ENCODE data around the gene FXYD1. TPM values are rescaled to one million over a fixed set of nuclear protein-coding genes. Genes with fewer than 3 reads are reported as not detected.

The FXYD1 gene
- total and polyA plus RNA-seq, 4 donors: 18.7 to 146 (median 71.5) TPM

- no peak for TF ChIP-seq ZBTB33 (IDR thresholded peaks at IDR 0.05)
- TF ChIP-seq JUND (IDR thresholded peaks at IDR 0.05): no peak
- TF ChIP-seq NR2F2 (IDR thresholded peaks at IDR 0.05): no peak
- no peak for TF ChIP-seq FOXA1 (IDR thresholded peaks at IDR 0.05)
- TF ChIP-seq SP1 (IDR thresholded peaks at IDR 0.05): no peak
- TF ChIP-seq RXRA (IDR thresholded peaks at IDR 0.05): no peak
Observed at GRCh38 chr19:35126624-35126959, 12.0 kb upstream of the FXYD1 start (continued).

GRCh38 chr19:35127871-35128270, 10.8 kb upstream of the FXYD1 start:
- no peak for TF ChIP-seq TAF1 (conservative IDR thresholded peaks at IDR 0.05)
- no peak for TF ChIP-seq RXRA (IDR thresholded peaks at IDR 0.05)
- no peak for TF ChIP-seq ATF3 (IDR thresholded peaks at IDR 0.05)
- no peak for TF ChIP-seq GABPA (IDR thresholded peaks at IDR 0.05 in 1 of 2, conservative IDR thresholded peaks at IDR 0.05 in 1 of 2)
- no peak for TF ChIP-seq YY1 (IDR thresholded peaks at IDR 0.05)
- no peak for TF ChIP-seq NR2F2 (IDR thresholded peaks at IDR 0.05)
- TF ChIP-seq MAX (IDR thresholded peaks at IDR 0.05): no peak
- TF ChIP-seq REST (IDR thresholded peaks at IDR 0.05): no peak
- TF ChIP-seq RAD21 (IDR thresholded peaks at IDR 0.05): no peak
- no peak for TF ChIP-seq FOXA2 (IDR thresholded peaks at IDR 0.05)
- no peak for TF ChIP-seq HNF4A (conservative IDR thresholded peaks at IDR 0.05)
- no peak for TF ChIP-seq JUND (IDR thresholded peaks at IDR 0.05)
- no peak for TF ChIP-seq SP1 (IDR thresholded peaks at IDR 0.05)
- TF ChIP-seq ZBTB33 (IDR thresholded peaks at IDR 0.05): no peak
- TF ChIP-seq FOXA1 (IDR thresholded peaks at IDR 0.05): no peak
- DNase-seq (ENCODE audit: low spot score): no peak
- no peak overlapping the region for H3K27ac ChIP-seq (ENCODE audit: low read depth in 1 of 2, low read length in 2 of 2)
- no peak overlapping the region for H3K4me3 ChIP-seq (ENCODE audit: low read depth in 1 of 3, low read length in 3 of 3)
- no peaks in the 10 kb centered on the region for H3K9me3 ChIP-seq (ENCODE audit: control insufficient read depth in 4 of 4, low read length in 3 of 4)
- H3K36me3 ChIP-seq (ENCODE audit: control insufficient read depth in 4 of 4, insufficient read depth in 3 of 4, low read depth in 1 of 4, low read length in 3 of 4): no peaks in the 10 kb centered on the region
- no peaks in the 10 kb centered on the region for H3K27me3 ChIP-seq (ENCODE audit: control insufficient read depth in 4 of 4, insufficient read depth in 4 of 4, low read length in 3 of 4)
- peaks cover 4 to 15% (median 11%) of the 10 kb centered on the region in 4 donors for H3K4me1 ChIP-seq (ENCODE audit: control insufficient read depth in 4 of 4, insufficient read depth in 4 of 4, low read length in 3 of 4)
- no peak overlapping the region for H3K9ac ChIP-seq (ENCODE audit: low read depth in 1 of 2, low read length in 2 of 2)
- WGBS: 89% methylated on average over 7 of the region's 7 CpGs
